Ascending aorta (tissue), 2 donors: ENCODE measurements around the gene TBC1D9B. TPM values are rescaled to one million over a fixed set of nuclear protein-coding genes. Genes with fewer than 3 reads are reported as not detected.
"Not testable (repeated sequence)": the region's sequence is repeated elsewhere in the genome, so short reads cannot be mapped to it uniquely, and the experiment has no call there.

ENCODE experiments used
- DNase-seq, 2 donors: peaks; one replicate each; pipeline ENCODE4 v3.0.0-alpha.2; 2019; ENCODE audit warnings: low spot score in 2 of 2
- H3K27ac ChIP-seq, 2 donors: fragments of 200-600 bp; sonication (generic); one replicate each; pipeline ENCODE4 v1.5.1; 2016 to 2017; ENCODE audit warnings: mild to moderate bottlenecking in 1 of 2
- H3K27me3 ChIP-seq: fragments of 200-600 bp; sonication (generic); one replicate; pipeline ENCODE4 v1.5.1; 2017
- H3K36me3 ChIP-seq, 2 donors: fragments of 200-600 bp; sonication (generic); one replicate each; pipeline ENCODE4 v1.5.1; 2016
- H3K4me1 ChIP-seq, 2 donors: fragments of 200-600 bp; sonication (generic); one replicate each; pipeline ENCODE4 v1.5.1; 2016 to 2017; ENCODE audit warnings: mild to moderate bottlenecking in 1 of 2
- H3K4me3 ChIP-seq, 2 donors: fragments of 200-600 bp; sonication (generic); one replicate each; pipeline ENCODE4 v1.5.1; 2016 to 2017; ENCODE audit warnings: mild to moderate bottlenecking in 1 of 2
- H3K9me3 ChIP-seq, 2 donors: fragments of 200-600 bp; sonication (generic); one replicate each; pipeline ENCODE4 v1.5.1; 2016
- CTCF ChIP-seq, 3 experiments: fragments of 200-600 bp in 2 of 3; fragments of 450-650 bp in 1 of 3; sonication (generic) in 2 of 3; IDR thresholded peaks; one replicate each; pipeline ENCODE4 v1.5.1; 2016 to 2019; ENCODE audit warnings: antibody characterized with exemption in 3 of 3, mild to moderate bottlenecking in 1 of 3, moderate library complexity in 1 of 3
- intact Hi-C: fragments of 100-400 bp; cut with DNase I; formaldehyde crosslinking; loops from one replicate; pipeline ENCODE4 v1.15.1; 2023
- total RNA-seq: library from RNA; depleted of rRNA; stranded (reverse); fragments of >200 nt; gene quantifications from one replicate; pipeline ENCODE4 v1.1.0, GENCODE V29; 2016

TBC1D9B gene
- total RNA-seq, 1 donor from 2014 or later = 220 TPM

GRCh38 chr5:179874136-179874535, 33.6 kb downstream of the TBC1D9B start:
- peaks cover 68 to 76% of the 10 kb centered on the region in 2 donors for H3K36me3 ChIP-seq

GRCh38 chr5:179873588-179874110, 34.0 kb downstream of the TBC1D9B start:
- intact Hi-C loops = no loop called here
- DNase-seq = no peak
- H3K4me1 ChIP-seq = no peaks in the 10 kb centered on the region
- no peak overlapping the region for H3K4me3 ChIP-seq
- H3K36me3 ChIP-seq = peaks cover 68 to 76% of the 10 kb centered on the region in 2 donors
- H3K27me3 ChIP-seq = no peaks in the 10 kb centered on the region
- TF ChIP-seq CTCF (IDR thresholded peaks at IDR 0.05) = no peak
- H3K9me3 ChIP-seq = no peaks in the 10 kb centered on the region
- no peak overlapping the region for H3K27ac ChIP-seq

More at GRCh38 chr5:179874136-179874535, 33.6 kb downstream of the TBC1D9B start:
- no peak for TF ChIP-seq CTCF (IDR thresholded peaks at IDR 0.05)
- no peaks in the 10 kb centered on the region for H3K9me3 ChIP-seq
- no peaks in the 10 kb centered on the region for H3K4me1 ChIP-seq
- H3K27me3 ChIP-seq = no peaks in the 10 kb centered on the region
- no peak overlapping the region for H3K27ac ChIP-seq
- no peak for DNase-seq
- intact Hi-C loops = no loop called here
- H3K4me3 ChIP-seq = no peak overlapping the region

- H3K9me3 ChIP-seq = no peaks in the 10 kb centered on the region
- peaks cover 68 to 80% of the 10 kb centered on the region in 2 donors for H3K36me3 ChIP-seq
- intact Hi-C loops = no loop called here
- H3K4me3 ChIP-seq = no peak overlapping the region
- DNase-seq = no peak
- TF ChIP-seq CTCF (IDR thresholded peaks at IDR 0.05) = no peak
- no peak overlapping the region for H3K27ac ChIP-seq
- H3K27me3 ChIP-seq = no peaks in the 10 kb centered on the region
- no peaks in the 10 kb centered on the region for H3K4me1 ChIP-seq
Measured at GRCh38 chr5:179872828-179873575, 34.7 kb downstream of the TBC1D9B start.

GRCh38 chr5:179872055-179872827, 35.5 kb downstream of the TBC1D9B start:
- no peak overlapping the region for H3K27ac ChIP-seq
- no peak overlapping the region for H3K4me3 ChIP-seq
- peaks cover 71 to 87% of the 10 kb centered on the region in 2 donors for H3K36me3 ChIP-seq
- intact Hi-C loops = no loop called here
- no peak for DNase-seq
- H3K27me3 ChIP-seq = no peaks in the 10 kb centered on the region
- no peak for TF ChIP-seq CTCF (IDR thresholded peaks at IDR 0.05)
- no peaks in the 10 kb centered on the region for H3K4me1 ChIP-seq
- H3K9me3 ChIP-seq = no peaks in the 10 kb centered on the region

- H3K27ac ChIP-seq, H3K9me3 ChIP-seq, H3K4me3 ChIP-seq, DNase-seq, H3K27me3 ChIP-seq, intact Hi-C loops, H3K4me1 ChIP-seq: not testable (repeated sequence)
- peaks cover 77 to 91% of the 10 kb centered on the region in 2 donors for H3K36me3 ChIP-seq
Measured at GRCh38 chr5:179871533-179871932, 36.2 kb downstream of the TBC1D9B start.

GRCh38 chr5:179870952-179871351, 36.7 kb downstream of the TBC1D9B start:
- intact Hi-C loops = no loop called here

More at GRCh38 chr5:179870952-179871351, 36.7 kb downstream of the TBC1D9B start:
- Histone ChIP-seq H3K27ac (no peak overlapping the region), H3K9me3 (no peaks in the 10 kb centered on the region), H3K36me3 (peaks cover 73 to 91% of the 10 kb centered on the region in 2 donors), H3K27me3 (no peaks in the 10 kb centered on the region), H3K4me3 (no peak overlapping the region), H3K4me1 (no peaks in the 10 kb centered on the region)
- no peak for DNase-seq
- TF ChIP-seq CTCF (IDR thresholded peaks at IDR 0.05) = no peak
